Ishikawa (cell line): Measurements from ENCODE around the gene NEGR1.

ENCODE experiments used
- CREB1 ChIP-seq: IDR thresholded peaks from 2 replicates; pipeline ENCODE4 v1.6.1; 2012; ENCODE audit warnings: low read depth
- FOXM1 ChIP-seq: IDR thresholded peaks from 2 replicates; pipeline ENCODE4 v1.6.1; 2012; ENCODE audit warnings: low read depth, borderline replicate concordance
- RAD21 ChIP-seq: IDR thresholded peaks from 2 replicates; pipeline ENCODE4 v1.6.1; 2012; ENCODE audit warnings: low read depth
- TCF12 ChIP-seq: IDR thresholded peaks from 2 replicates; pipeline ENCODE4 v1.6.1; 2012; ENCODE audit warnings: low read depth
- TEAD4 ChIP-seq: IDR thresholded peaks from 2 replicates; pipeline ENCODE4 v1.6.1; 2012

DNA sequence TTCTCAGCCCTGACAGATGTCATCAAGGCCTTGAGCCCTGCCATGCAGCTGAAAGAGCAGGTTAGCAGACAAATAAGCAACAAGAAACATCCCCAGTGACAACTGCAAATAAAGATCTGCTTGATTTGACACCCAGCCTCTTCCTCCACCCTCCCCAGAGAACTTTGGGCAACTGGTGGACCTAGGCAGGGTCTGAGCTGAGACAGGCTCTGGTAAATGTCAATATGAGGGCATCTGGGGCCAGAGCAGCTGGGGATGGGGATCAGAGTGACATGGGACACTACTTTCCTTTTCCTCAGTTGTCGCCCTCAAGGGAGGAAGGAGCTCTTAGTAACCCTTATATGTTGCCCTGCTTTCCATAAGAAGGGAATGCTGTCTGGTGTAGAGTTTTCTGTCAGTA is 544.1 kb downstream of the NEGR1 start:
- TF ChIP-seq TCF12: no peak
- TF ChIP-seq FOXM1: no peak
- TF ChIP-seq RAD21: no peak
- no peak for TF ChIP-seq TEAD4
- no peak for TF ChIP-seq CREB1
